Nephron progenitor cell (in vitro differentiated cells): ENCODE data around the gene HDAC9.
A peak's percentile ranks its signal among the peaks of the same experiment; 100 is the strongest.

Source experiments
- DNase-seq: peaks from one replicate; pipeline ENCODE4 v3.0.0; 2021
- H3K27ac Mint-ChIP-seq: 2 replicates; pipeline ENCODE4 v1.8.0; 2021; ENCODE audit warnings: mild to moderate bottlenecking, moderate library complexity, mixed read lengths
- H3K27me3 Mint-ChIP-seq: 2 replicates; pipeline ENCODE4 v1.8.0; 2021; ENCODE audit warnings: mild to moderate bottlenecking, low read depth, mixed read lengths; ENCODE audit not compliant: poor library complexity
- H3K36me3 Mint-ChIP-seq: 2 replicates; pipeline ENCODE4 v1.8.0; 2021; ENCODE audit warnings: low read depth, mixed read lengths
- H3K4me1 Mint-ChIP-seq: 2 replicates; pipeline ENCODE4 v1.8.0; 2021; ENCODE audit warnings: mixed read lengths
- H3K4me3 Mint-ChIP-seq: 2 replicates; pipeline ENCODE4 v1.8.0; 2021; ENCODE audit warnings: mild to moderate bottlenecking, moderate library complexity, mixed read lengths
- H3K9me3 Mint-ChIP-seq: 2 replicates; pipeline ENCODE4 v1.8.0; 2021; ENCODE audit warnings: mild to moderate bottlenecking, moderate library complexity, mixed read lengths
- TF ChIP-seq, protein P1 (sequence below): fragments of 200-600 bp; sonication (generic); IDR thresholded peaks from 2 replicates; pipeline ENCODE4 v1.5.0; 2021; ENCODE audit warnings: antibody characterized with exemption

HDAC9 gene

DNA sequence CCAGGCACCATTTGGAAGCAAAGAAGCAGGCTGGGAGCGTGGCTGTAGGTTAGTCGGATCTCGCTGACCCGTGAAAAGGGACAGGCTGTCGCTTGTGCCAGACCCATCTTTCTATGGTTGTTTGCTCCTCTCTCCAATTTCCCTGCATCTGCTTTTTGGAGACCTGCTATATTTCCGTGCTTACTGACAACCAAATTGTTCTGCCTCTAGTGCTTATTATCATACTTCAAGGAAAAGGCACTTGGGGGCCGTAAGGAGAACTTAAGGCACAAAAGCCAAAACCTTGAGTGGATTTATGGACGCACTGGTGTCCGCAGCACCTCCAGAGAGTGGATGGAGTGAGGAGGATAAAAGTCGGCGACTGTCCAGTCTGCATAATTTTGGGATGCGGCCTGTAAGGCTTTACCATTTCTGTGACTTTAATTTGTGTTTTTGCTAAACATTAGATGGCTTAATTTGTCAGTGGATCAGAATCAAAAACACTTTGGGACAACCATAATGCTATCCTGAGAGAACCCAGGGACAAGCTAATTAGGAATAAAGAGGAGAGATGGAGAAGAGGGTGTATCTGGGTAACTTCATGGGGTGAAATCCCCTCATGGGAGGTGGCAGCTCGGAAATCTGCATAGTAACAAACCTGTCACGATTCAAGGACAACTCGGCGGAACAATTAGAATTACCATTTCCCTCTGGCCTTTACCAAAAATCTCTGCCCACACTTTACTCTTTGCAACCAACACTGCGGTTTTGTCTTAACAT lies 206.7 kb downstream of the HDAC9 start:
- H3K9me3 Mint-ChIP-seq, result peaks cover 3% of the 10 kb centered on the region
- DNase-seq, result peak; percentile 30
- peaks cover 62% of the 10 kb centered on the region for H3K4me1 Mint-ChIP-seq
- no peaks in the 10 kb centered on the region for H3K36me3 Mint-ChIP-seq
- TF ChIP-seq, protein P1, sequence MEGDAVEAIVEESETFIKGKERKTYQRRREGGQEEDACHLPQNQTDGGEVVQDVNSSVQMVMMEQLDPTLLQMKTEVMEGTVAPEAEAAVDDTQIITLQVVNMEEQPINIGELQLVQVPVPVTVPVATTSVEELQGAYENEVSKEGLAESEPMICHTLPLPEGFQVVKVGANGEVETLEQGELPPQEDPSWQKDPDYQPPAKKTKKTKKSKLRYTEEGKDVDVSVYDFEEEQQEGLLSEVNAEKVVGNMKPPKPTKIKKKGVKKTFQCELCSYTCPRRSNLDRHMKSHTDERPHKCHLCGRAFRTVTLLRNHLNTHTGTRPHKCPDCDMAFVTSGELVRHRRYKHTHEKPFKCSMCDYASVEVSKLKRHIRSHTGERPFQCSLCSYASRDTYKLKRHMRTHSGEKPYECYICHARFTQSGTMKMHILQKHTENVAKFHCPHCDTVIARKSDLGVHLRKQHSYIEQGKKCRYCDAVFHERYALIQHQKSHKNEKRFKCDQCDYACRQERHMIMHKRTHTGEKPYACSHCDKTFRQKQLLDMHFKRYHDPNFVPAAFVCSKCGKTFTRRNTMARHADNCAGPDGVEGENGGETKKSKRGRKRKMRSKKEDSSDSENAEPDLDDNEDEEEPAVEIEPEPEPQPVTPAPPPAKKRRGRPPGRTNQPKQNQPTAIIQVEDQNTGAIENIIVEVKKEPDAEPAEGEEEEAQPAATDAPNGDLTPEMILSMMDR, result no peak
- H3K4me3 Mint-ChIP-seq, result no peak overlapping the region
- no peaks in the 10 kb centered on the region for H3K27me3 Mint-ChIP-seq
- H3K27ac Mint-ChIP-seq, result peak overlapping the region; percentile 84

DNA sequence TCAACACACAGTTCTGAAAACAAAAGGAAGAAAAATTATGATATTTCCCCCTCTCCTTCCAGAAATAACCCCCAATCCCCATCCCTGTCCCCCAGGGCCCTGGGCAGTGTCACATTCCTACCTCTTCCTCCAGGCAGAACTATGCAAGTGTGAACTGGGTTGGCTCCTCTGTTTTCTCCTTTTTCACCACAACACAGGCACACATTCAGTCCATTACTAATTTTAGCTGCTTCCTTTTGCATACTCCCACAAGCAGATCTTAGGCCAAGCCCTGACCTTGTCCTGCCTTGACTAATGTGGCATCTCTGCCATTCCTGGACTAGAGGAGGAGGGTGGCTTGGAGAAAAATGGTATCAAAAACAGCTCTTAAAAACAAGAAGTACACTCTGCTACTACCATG lies 208.1 kb downstream of the HDAC9 start:
- Mint-ChIP-seq H3K27ac (peak overlapping the region; percentile 44), H3K9me3 (peaks cover 3% of the 10 kb centered on the region)

DNA sequence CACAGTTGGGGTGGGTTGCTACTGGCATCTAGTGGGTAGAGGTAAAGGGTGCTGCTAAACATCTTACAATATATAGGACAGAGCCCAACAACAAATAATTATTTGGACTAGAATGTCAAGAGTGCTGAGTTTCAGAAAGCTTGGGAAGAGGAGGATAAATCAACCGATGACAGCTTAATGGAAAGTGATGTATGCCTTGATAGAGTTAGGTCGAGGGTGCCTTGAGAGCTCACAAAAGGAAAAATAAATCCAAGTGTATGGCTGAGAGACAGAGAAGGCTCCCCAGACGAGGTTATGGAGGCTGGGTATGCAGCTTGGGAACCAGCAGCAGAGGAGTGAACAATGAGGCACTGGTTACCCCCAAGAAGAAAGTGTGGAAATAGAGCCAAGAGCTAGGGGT lies 211.1 kb downstream of the HDAC9 start:
- Mint-ChIP-seq H3K4me3 (no peak overlapping the region), H3K36me3 (no peaks in the 10 kb centered on the region), H3K9me3 (peaks cover 3% of the 10 kb centered on the region), H3K27ac (peak overlapping the region; percentile 79), H3K27me3 (peaks cover 2% of the 10 kb centered on the region), H3K4me1 (peaks cover 56% of the 10 kb centered on the region)
- TF ChIP-seq, protein P1, result no peak
- DNase-seq, result no peak

More for the DNA sequence above, 208.1 kb downstream of the HDAC9 start:
- Mint-ChIP-seq H3K4me3 (no peak overlapping the region), H3K4me1 (peaks cover 68% of the 10 kb centered on the region), H3K36me3 (no peaks in the 10 kb centered on the region), H3K27me3 (no peaks in the 10 kb centered on the region)
- DNase-seq, result no peak
- TF ChIP-seq, protein P1, result no peak

DNA sequence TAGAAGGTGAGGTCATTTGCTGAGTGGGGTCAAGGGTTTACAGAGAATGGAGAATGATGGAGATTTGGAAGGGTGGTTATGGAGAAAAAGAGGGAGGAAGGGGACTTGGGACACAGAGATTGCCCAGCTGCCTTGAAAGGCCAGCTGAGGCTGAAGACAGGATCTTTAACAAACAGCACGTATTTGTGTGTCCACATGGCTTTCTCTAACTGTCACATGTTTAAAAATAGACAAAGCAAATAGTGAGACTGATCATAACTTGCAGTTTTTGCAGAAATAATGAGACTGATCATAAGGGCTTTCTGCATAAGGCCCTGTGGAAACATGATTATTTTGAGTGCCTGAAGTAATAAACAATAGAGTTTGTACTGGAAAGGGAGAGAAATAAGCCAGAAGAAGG lies 212.7 kb downstream of the HDAC9 start:
- Mint-ChIP-seq H3K9me3 (peaks cover 3% of the 10 kb centered on the region), H3K36me3 (no peaks in the 10 kb centered on the region), H3K4me1 (peaks cover 50% of the 10 kb centered on the region), H3K27ac (peak overlapping the region; percentile 2), H3K27me3 (peaks cover 2% of the 10 kb centered on the region), H3K4me3 (no peak overlapping the region)
- DNase-seq, result no peak
- TF ChIP-seq, protein P1, result no peak

DNA sequence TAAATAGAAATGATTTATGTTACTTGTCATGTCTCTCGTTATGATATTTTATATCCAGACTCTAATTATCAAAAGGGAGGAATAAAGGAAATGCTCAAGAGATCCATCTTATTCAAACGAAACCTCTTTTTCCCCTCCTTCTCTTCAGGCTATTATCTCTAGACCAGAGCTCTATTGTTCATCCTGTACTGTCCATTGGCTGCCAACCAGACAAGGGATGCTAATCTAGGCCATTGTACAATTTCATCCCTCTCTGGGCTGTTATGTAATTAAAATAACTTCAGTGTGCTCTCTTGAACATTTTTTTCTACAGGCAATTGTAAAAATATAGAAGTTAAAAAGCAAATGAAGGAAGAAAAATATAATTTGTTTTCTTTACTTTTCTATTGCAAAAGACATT lies 220.4 kb downstream of the HDAC9 start:
- peaks cover 10% of the 10 kb centered on the region for H3K4me1 Mint-ChIP-seq
- DNase-seq, result no peak
- H3K9me3 Mint-ChIP-seq, result no peaks in the 10 kb centered on the region
- no peaks in the 10 kb centered on the region for H3K36me3 Mint-ChIP-seq
- H3K27ac Mint-ChIP-seq, result no peak overlapping the region
- TF ChIP-seq, protein P1, result no peak
- H3K27me3 Mint-ChIP-seq, result no peaks in the 10 kb centered on the region
- H3K4me3 Mint-ChIP-seq, result no peak overlapping the region

DNA sequence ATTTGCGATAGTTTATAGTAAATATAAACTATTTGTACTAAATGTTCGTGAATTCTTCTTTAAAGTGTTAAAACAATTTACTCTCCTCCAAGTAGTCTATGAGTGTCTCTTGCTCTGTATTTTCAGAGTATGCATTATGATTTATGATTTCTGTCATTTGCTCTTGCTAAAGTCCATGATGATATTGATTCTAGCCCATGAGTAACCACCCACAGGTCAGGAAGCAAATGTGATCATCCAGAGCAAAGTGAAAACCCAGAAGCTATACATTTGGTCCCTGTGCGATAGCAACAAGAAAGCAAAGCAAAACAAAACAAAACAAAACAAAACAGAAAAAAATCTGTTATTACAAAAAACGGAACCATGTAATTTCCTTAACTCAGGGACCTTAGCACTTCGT lies 225.9 kb downstream of the HDAC9 start:
- no peak for DNase-seq
- Mint-ChIP-seq H3K4me3 (no peak overlapping the region), H3K4me1 (peaks cover 5% of the 10 kb centered on the region), H3K9me3 (no peaks in the 10 kb centered on the region), H3K27me3 (peaks cover 3% of the 10 kb centered on the region), H3K27ac (no peak overlapping the region), H3K36me3 (no peaks in the 10 kb centered on the region)
- TF ChIP-seq, protein P1, result no peak
